Measurements from ENCODE around the gene GRM1. TPM values are rescaled to one million over a fixed set of nuclear protein-coding genes. Genes with fewer than 3 reads are reported as not detected.

The GRM1 gene
- total RNA-seq, 2 donors from 2014 or later = 0.57 to 0.62 TPM

- Mint-ChIP-seq H3K4me3 (no peak overlapping the region), H3K4me1 (peaks cover 2% of the 10 kb centered on the region), H3K36me3 (ENCODE audit: low read depth) (no peaks in the 10 kb centered on the region), H3K27ac (no peak overlapping the region), H3K27me3 (ENCODE audit: insufficient read depth) (no peaks in the 10 kb centered on the region), H3K9me3 (peaks cover 3% of the 10 kb centered on the region)
- H3K4me3 ChIP-seq (ENCODE audit: low read length) = no peak overlapping the region
- H3K9me3 ChIP-seq (ENCODE audit: control insufficient read depth, low read length) = no peaks in the 10 kb centered on the region
- DNase-seq = no peak
- H3K27ac ChIP-seq (ENCODE audit: low read depth, low read length) = no peak overlapping the region
- H3K27me3 ChIP-seq (ENCODE audit: control insufficient read depth, insufficient read depth, low read length, poor library complexity, severe bottlenecking) = no peaks in the 10 kb centered on the region
- H3K9ac ChIP-seq (ENCODE audit: extremely low read depth, low read length, poor library complexity, severe bottlenecking) = no peak overlapping the region
- TF ChIP-seq CTCF (conservative IDR thresholded peaks at IDR 0.05) = peak; percentile 61
- WGBS, 2 experiments (ENCODE audit: insufficient coverage in 1 of 2, insufficient read length in 1 of 2) = 87 to 88% methylated on average over 1 of the region's 1 CpG
- no peaks in the 10 kb centered on the region for H3K36me3 ChIP-seq (ENCODE audit: control insufficient read depth, insufficient read depth, low read length)
- H3K4me1 ChIP-seq (ENCODE audit: control insufficient read depth, insufficient read depth, low read length) = no peaks in the 10 kb centered on the region
Measured at GRCh38 chr6:146050168-146050567, 21.3 kb downstream of the GRM1 start.

- Mint-ChIP-seq H3K9me3 (peaks cover 13% of the 10 kb centered on the region), H3K36me3 (ENCODE audit: low read depth) (no peaks in the 10 kb centered on the region), H3K4me3 (no peak overlapping the region), H3K4me1 (no peaks in the 10 kb centered on the region), H3K27me3 (ENCODE audit: insufficient read depth) (no peaks in the 10 kb centered on the region), H3K27ac (no peak overlapping the region)
- no peaks in the 10 kb centered on the region for H3K36me3 ChIP-seq (ENCODE audit: control insufficient read depth, insufficient read depth, low read length)
- no peaks in the 10 kb centered on the region for H3K27me3 ChIP-seq (ENCODE audit: control insufficient read depth, insufficient read depth, low read length, poor library complexity, severe bottlenecking)
- DNase-seq = no peak
- no peaks in the 10 kb centered on the region for H3K4me1 ChIP-seq (ENCODE audit: control insufficient read depth, insufficient read depth, low read length)
- TF ChIP-seq CTCF (conservative IDR thresholded peaks at IDR 0.05) = no peak
- H3K4me3 ChIP-seq (ENCODE audit: low read length) = no peak overlapping the region
- H3K27ac ChIP-seq (ENCODE audit: low read depth, low read length) = no peak overlapping the region
- 80 to 93% methylated on average over 5 to 6 of the region's 6 CpGs for WGBS, 2 experiments (ENCODE audit: insufficient coverage in 1 of 2, insufficient read length in 1 of 2)
- H3K9ac ChIP-seq (ENCODE audit: extremely low read depth, low read length, poor library complexity, severe bottlenecking) = no peak overlapping the region
- peaks cover 11% of the 10 kb centered on the region for H3K9me3 ChIP-seq (ENCODE audit: control insufficient read depth, low read length)
Measured at GRCh38 chr6:146056506-146056905, 27.6 kb downstream of the GRM1 start.

GRCh38 chr6:146065690-146066089, 36.8 kb downstream of the GRM1 start:
- peaks cover 3% of the 10 kb centered on the region for H3K9me3 Mint-ChIP-seq
- no peaks in the 10 kb centered on the region for H3K27me3 Mint-ChIP-seq (ENCODE audit: insufficient read depth)
- DNase-seq = no peak
- no peaks in the 10 kb centered on the region for H3K27me3 ChIP-seq (ENCODE audit: control insufficient read depth, insufficient read depth, low read length, poor library complexity, severe bottlenecking)
- no peak overlapping the region for H3K27ac Mint-ChIP-seq
- H3K4me1 Mint-ChIP-seq = no peaks in the 10 kb centered on the region
- WGBS, 2 experiments (ENCODE audit: insufficient coverage in 1 of 2, insufficient read length in 1 of 2) = 92% methylated on average over 1 to 2 of the region's 2 CpGs
- no peak overlapping the region for H3K27ac ChIP-seq (ENCODE audit: low read depth, low read length)
- H3K4me1 ChIP-seq (ENCODE audit: control insufficient read depth, insufficient read depth, low read length) = no peaks in the 10 kb centered on the region
- H3K4me3 Mint-ChIP-seq = no peak overlapping the region
- TF ChIP-seq CTCF (conservative IDR thresholded peaks at IDR 0.05) = no peak
- no peak overlapping the region for H3K9ac ChIP-seq (ENCODE audit: extremely low read depth, low read length, poor library complexity, severe bottlenecking)
- H3K36me3 Mint-ChIP-seq (ENCODE audit: low read depth) = no peaks in the 10 kb centered on the region
- H3K36me3 ChIP-seq (ENCODE audit: control insufficient read depth, insufficient read depth, low read length) = no peaks in the 10 kb centered on the region
- H3K9me3 ChIP-seq (ENCODE audit: control insufficient read depth, low read length) = no peaks in the 10 kb centered on the region
- no peak overlapping the region for H3K4me3 ChIP-seq (ENCODE audit: low read length)

Data from endodermal cell (in vitro differentiated cells).